Calu3 (cell line): Measurements from ENCODE around the gene SCNN1A. TPM values are rescaled to one million over a fixed set of nuclear protein-coding genes. Genes with fewer than 3 reads are reported as not detected.

ENCODE experiments used
- BruUV-seq: library from RNA; stranded (reverse); fragments of 400-500 nt; replicated peaks from 2 replicates; lab custom pipeline; 2021; lab: Mats Ljungman, UMichigan
- CTCF ChIA-PET: fragments of 300-600 bp; sonication (Branson Sonifier 250); formaldehyde crosslinking; loops from one replicate; lab custom pipeline; 2022; ENCODE audit warnings: antibody characterized with exemption; lab: Charles Lee
- DNase-seq: peaks from one replicate; pipeline ENCODE4 v3.0.0; 2022
- H3K27ac Mint-ChIP-seq: one replicate; pipeline ENCODE4 v1.8.0; 2022; ENCODE audit warnings: mixed read lengths; ENCODE audit not compliant: unreplicated experiment
- H3K27me3 Mint-ChIP-seq: one replicate; pipeline ENCODE4 v1.8.0; 2022; ENCODE audit warnings: mixed read lengths; ENCODE audit not compliant: unreplicated experiment
- H3K36me3 Mint-ChIP-seq: one replicate; pipeline ENCODE4 v1.8.0; 2022; ENCODE audit warnings: mild to moderate bottlenecking, moderate library complexity, mixed read lengths; ENCODE audit not compliant: insufficient read depth, unreplicated experiment
- H3K4me1 Mint-ChIP-seq: one replicate; pipeline ENCODE4 v1.8.0; 2022; ENCODE audit warnings: mild to moderate bottlenecking, low read depth, mixed read lengths; ENCODE audit not compliant: unreplicated experiment
- H3K4me3 Mint-ChIP-seq: one replicate; pipeline ENCODE4 v1.8.0; 2022; ENCODE audit warnings: mild to moderate bottlenecking, low read depth, moderate library complexity, mixed read lengths; ENCODE audit not compliant: unreplicated experiment
- H3K9me3 Mint-ChIP-seq: one replicate; pipeline ENCODE4 v1.8.0; 2022; ENCODE audit warnings: low read depth, mixed read lengths; ENCODE audit not compliant: unreplicated experiment
- intact Hi-C: fragments of 100-400 bp; cut with micrococcal nuclease; formaldehyde crosslinking; loops from one replicate; pipeline ENCODE4 v1.10.0; 2022; ENCODE audit not compliant: unreplicated experiment
- total RNA-seq: library from RNA; stranded (reverse); gene quantifications from 2 replicates; pipeline ENCODE4 v1.2.3, GENCODE V29; 2022
- TF ChIP-seq, protein P1 (sequence below): fragments of 200-600 bp; IDR thresholded peaks from one replicate; pipeline ENCODE4 v1.8.0; 2022; ENCODE audit warnings: antibody characterized with exemption; ENCODE audit not compliant: unreplicated experiment

Gene SCNN1A
- total RNA-seq, 1 experiment from 2014 or later: 53.5 TPM

DNA sequence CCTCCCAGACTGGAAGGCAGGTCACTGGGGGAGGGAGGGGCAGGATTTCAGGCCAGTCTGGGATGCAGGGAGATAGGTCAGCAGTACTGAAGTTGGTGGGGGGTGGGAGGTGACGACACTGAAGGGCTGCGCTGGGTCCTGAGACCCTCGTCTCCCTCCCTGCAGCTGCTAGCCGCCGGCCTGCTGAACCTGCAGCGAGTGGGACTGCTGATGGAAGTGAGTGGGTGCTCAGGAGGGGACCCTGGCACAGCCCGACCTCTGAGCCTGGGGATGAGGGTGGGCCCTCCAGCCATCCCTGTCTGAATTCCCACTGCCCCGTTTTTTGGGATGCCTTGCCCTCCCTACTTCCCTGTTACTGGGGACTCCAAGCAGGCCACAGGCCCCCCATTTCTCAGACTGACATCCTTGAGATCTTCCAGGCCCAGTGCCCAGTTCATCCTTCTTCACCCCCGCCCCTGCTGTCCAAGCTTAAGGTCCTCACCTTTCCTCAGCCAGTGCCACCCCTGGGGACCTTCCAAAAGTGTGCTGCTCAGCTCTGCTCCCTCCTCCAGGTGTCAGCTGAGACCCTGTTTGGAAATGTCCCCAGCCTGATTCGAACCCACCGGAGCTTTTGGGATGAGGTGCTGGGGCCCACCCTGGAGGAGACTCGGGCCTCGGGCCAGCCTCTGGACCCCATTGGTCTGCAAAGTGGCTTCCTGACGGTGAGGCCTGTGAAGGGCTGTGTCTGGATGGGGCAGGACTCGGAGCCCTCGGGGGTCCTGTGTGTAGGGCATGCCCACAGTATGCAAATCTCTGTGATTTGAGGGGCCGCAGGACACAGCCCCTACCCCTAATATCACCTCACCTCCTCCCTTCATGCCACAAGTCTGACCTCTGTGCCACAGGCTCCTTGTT is 59.4 kb downstream of the SCNN1A start:
- intact Hi-C loops: no loop called here
- CTCF ChIA-PET: interaction anchor here (0.6 kb wide), 1 partner anchor 99 kb away, joined by 3 read pairs; no protein-coding TSS in a partner anchor
- Mint-ChIP-seq H3K4me3 (no peak overlapping the region), H3K27me3 (no peaks in the 10 kb centered on the region), H3K36me3 (peaks cover 68% of the 10 kb centered on the region), H3K4me1 (peaks cover 14% of the 10 kb centered on the region), H3K9me3 (no peaks in the 10 kb centered on the region), H3K27ac (no peak overlapping the region)
- TF ChIP-seq, protein P1, sequence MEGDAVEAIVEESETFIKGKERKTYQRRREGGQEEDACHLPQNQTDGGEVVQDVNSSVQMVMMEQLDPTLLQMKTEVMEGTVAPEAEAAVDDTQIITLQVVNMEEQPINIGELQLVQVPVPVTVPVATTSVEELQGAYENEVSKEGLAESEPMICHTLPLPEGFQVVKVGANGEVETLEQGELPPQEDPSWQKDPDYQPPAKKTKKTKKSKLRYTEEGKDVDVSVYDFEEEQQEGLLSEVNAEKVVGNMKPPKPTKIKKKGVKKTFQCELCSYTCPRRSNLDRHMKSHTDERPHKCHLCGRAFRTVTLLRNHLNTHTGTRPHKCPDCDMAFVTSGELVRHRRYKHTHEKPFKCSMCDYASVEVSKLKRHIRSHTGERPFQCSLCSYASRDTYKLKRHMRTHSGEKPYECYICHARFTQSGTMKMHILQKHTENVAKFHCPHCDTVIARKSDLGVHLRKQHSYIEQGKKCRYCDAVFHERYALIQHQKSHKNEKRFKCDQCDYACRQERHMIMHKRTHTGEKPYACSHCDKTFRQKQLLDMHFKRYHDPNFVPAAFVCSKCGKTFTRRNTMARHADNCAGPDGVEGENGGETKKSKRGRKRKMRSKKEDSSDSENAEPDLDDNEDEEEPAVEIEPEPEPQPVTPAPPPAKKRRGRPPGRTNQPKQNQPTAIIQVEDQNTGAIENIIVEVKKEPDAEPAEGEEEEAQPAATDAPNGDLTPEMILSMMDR: no peak
- BruUV-seq: no TSS peak
- no peak for DNase-seq

DNA sequence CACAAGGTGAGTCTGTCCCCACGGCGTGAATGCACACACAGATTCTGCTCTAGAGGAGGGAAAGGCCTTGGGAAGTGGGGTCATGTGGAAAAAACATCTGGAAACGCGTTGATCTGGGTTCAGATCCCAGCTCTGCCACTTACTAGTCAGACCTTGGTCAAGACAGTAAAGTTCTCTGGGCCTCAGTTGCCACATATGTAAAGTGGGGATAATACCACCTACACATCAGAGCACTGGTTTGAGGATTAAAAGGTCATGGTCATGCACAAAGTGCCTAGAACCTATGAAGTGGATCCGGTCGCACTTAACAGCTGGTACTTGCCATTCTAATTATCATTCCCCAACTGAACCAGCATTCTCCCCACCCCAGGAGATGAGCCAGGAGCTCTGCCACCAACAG is 60.2 kb downstream of the SCNN1A start:
- Mint-ChIP-seq H3K4me3 (no peak overlapping the region), H3K4me1 (peaks cover 14% of the 10 kb centered on the region), H3K36me3 (peaks cover 70% of the 10 kb centered on the region), H3K27me3 (no peaks in the 10 kb centered on the region), H3K9me3 (no peaks in the 10 kb centered on the region), H3K27ac (no peak overlapping the region)
- TF ChIP-seq, protein P1: no peak
- DNase-seq: no peak
- intact Hi-C loops: no loop called here
- no TSS peak for BruUV-seq
- CTCF ChIA-PET: interaction anchor here (0.6 kb wide), 1 partner anchor 100 kb away, joined by 3 read pairs; no protein-coding TSS in a partner anchor

DNA sequence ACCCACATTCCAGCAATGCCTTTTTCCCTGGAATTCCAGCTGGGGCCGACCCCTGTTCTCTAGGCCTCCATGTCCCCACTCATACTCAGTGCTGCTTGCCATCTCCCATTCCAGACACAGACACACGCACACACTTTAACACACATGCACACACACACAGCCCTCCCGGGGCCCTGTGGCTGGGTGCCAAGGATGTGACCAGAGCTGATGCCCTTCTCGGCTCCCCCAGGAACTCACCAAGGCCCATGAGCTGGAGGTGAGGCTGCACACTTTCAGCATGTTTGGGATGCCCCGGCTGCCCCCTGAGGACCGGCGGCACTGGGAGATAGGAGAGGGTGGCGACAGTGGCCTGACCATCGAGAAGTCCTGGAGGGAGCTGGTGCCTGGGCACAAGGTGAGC is 60.6 kb downstream of the SCNN1A start:
- H3K4me3 Mint-ChIP-seq: no peak overlapping the region
- H3K9me3 Mint-ChIP-seq: no peaks in the 10 kb centered on the region
- H3K27me3 Mint-ChIP-seq: no peaks in the 10 kb centered on the region
- no peak for DNase-seq
- H3K36me3 Mint-ChIP-seq: peaks cover 73% of the 10 kb centered on the region
- TF ChIP-seq, protein P1: no peak
- intact Hi-C loops: no loop called here
- BruUV-seq: no TSS peak
- CTCF ChIA-PET: no interaction called here
- H3K4me1 Mint-ChIP-seq: peaks cover 14% of the 10 kb centered on the region
- H3K27ac Mint-ChIP-seq: no peak overlapping the region

DNA sequence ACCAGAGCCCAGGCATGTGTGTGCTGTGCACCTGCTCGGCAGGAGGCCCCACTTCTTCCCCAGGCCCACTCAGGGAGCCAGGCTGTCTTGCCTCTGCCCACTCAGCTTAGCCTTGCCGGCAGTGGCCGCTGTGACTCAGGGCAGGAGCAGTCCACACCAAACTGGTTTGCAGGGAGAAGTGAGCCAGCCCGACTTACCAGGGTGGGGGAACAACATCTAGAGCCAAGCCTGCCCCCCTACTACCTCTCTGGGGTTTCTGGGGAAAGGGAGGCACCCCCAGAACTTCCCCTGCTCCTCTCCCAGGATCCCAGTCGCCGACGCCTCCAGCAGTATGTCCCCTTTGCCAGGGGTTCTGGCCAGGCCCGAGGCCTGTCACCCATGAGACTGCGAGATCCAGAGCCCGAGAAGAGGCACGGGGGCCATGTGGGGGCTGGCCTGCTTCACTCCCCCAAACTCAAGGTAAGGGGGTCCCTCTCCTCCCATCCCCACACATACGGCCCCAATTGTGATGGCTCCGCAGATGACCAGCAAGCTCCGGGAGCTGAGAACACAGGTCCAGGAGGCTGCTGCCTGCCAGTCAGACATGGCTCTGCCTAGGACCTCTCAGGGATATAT is 61.9 kb downstream of the SCNN1A start:
- TF ChIP-seq, protein P1: no peak
- peak overlapping the region; percentile 60 for H3K27ac Mint-ChIP-seq

More for the DNA sequence above, 61.9 kb downstream of the SCNN1A start:
- H3K27me3 Mint-ChIP-seq: no peaks in the 10 kb centered on the region
- intact Hi-C loops: no loop called here
- H3K4me1 Mint-ChIP-seq: peaks cover 21% of the 10 kb centered on the region
- H3K36me3 Mint-ChIP-seq: peaks cover 60% of the 10 kb centered on the region
- no peak for DNase-seq
- CTCF ChIA-PET: interaction anchor here (0.9 to 1.2 kb wide), 5 partner anchors 10 to 259 kb away, joined by 3 to 4 read pairs (median 3); no protein-coding TSS in a partner anchor
- peak overlapping the region; percentile 48 for H3K4me3 Mint-ChIP-seq
- no peaks in the 10 kb centered on the region for H3K9me3 Mint-ChIP-seq
- BruUV-seq: no TSS peak
